ENCODE data around the gene KDM4D. TPM values are rescaled to one million over a fixed set of nuclear protein-coding genes. Genes with fewer than 3 reads are reported as not detected.

KDM4D gene
- total RNA-seq, 2 donors from 2014 or later, result 0.38 to 0.64 TPM

DNA sequence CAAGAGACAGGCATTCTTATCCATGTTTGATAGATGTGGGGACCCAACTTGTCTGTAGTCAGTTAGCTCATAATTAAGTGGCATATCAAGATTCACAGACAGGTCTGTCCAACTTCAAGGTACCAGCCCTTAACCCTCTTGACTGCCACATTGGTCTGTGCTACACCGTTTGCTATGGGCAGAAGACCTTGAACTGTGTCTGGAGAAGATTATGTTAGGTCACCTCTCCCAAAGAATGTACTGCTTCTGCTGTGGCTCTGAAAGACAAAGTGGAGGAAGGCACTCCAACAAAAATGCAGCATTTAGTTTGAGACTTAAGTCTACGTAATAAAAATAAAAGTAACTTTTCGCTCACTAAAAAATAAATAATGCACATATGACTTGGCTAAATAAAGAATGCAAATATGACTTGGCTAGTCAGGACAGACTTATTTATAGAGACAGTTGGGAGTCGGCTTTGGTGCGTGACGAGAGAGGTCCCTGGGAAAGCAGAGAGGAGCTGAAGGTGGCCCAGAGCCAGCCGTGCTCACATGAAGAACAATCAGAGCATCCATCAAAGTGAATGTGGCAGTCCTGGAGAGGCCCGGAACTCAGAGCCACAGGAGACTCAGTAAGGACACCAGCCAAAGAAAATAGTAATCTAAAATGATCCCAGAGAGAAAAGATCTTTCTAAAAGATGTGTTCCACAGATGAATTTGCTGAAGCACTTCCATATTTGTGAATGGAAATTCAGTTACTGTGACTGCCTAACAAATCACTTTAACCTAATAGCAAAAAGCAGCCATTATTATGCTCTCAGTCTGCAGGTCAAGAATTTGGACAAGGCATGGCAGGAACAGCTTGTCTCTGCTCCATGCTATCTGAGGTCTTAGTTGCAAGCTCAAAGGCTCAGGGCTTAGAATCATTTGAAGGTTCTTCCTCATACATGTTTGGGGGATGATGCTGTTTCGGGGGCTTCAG, 35.1 kb upstream of the KDM4D start:
- ATAC-seq (no peak), DNase-seq (ENCODE audit: low spot score) (no peak)
- Mint-ChIP-seq H3K9me3 (no peaks in the 10 kb centered on the region), H3K4me1 (ENCODE audit: low read depth in 2 of 2) (no peaks in the 10 kb centered on the region), H3K4me3 (no peak overlapping the region), H3K27me3 (peaks cover 9% of the 10 kb centered on the region in 2 donors), H3K27ac (no peak overlapping the region), H3K36me3 (no peaks in the 10 kb centered on the region)

DNA sequence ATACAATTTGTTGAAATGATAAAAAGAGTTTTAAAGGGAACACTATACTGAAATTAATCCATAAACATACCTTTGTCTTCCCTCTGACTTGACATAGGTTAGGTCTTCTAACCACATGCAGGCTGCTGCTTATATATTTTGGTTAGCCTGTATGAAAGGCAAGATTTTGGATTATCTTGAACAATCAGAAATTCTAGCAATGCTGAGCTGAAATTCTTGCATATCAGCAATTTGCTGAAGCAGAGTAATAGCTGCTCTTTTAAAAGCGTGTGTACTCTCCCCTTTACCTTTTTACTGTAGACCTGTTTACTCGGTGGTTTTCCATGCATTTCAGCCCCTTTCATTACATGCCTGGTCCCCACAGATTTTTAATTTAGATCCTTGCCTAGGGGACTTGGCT, 34.2 kb upstream of the KDM4D start:
- no peaks in the 10 kb centered on the region for H3K9me3 Mint-ChIP-seq
- DNase-seq (ENCODE audit: low spot score) (no peak), ATAC-seq (no peak)
- H3K36me3 Mint-ChIP-seq, result no peaks in the 10 kb centered on the region
- no peak overlapping the region for H3K4me3 Mint-ChIP-seq
- peaks cover 10 to 13% of the 10 kb centered on the region in 2 donors for H3K27me3 Mint-ChIP-seq
- H3K4me1 Mint-ChIP-seq (ENCODE audit: low read depth in 2 of 2), result no peaks in the 10 kb centered on the region
- no peak overlapping the region for H3K27ac Mint-ChIP-seq

DNA sequence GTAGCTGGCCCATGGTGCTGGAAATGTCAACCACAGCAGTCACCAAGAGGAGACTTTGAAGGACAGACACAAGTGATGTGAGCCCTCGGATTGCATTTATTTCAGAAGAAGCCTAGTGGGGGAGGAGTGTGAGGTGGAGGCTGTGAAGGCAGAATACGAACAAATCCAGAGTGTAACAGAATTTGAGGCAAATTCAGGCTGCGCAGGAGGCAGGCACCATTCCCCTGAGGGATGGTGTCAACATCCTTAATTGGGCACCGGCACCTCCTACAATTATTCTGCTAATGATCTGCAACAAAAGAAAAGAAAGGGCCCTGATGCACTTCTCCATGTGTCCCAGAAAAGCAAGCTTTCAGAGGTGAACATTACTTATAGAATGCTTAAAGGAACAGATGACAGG, 32.4 kb upstream of the KDM4D start:
- Mint-ChIP-seq H3K4me1 (ENCODE audit: low read depth in 2 of 2) (no peaks in the 10 kb centered on the region), H3K27ac (no peak overlapping the region), H3K36me3 (no peaks in the 10 kb centered on the region), H3K9me3 (no peaks in the 10 kb centered on the region), H3K4me3 (no peak overlapping the region), H3K27me3 (peaks cover 13 to 16% of the 10 kb centered on the region in 2 donors)
- DNase-seq (ENCODE audit: low spot score) (no peak), ATAC-seq (no peak)

DNA sequence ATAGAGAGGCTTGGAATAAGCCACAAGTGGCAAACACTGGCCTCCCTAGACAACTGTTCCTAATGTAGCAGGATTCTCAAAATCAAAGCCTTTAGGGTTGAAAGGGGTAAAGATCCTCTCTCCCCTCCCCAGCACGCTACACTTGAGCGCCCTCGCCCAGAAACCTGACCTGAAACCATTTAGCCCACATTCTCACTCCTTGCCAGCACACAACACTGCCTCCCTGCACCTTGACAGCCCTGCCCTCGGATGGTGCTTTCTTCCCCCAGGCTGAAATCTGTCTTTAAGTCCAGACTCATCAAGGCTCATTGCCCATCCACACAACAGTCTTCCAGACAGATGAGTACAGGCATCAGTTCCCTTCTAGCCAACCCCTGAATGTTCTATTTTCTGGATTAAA, 26.7 kb upstream of the KDM4D start:
- H3K27me3 Mint-ChIP-seq, result peaks cover 23 to 33% of the 10 kb centered on the region in 2 donors
- no peak overlapping the region for H3K27ac Mint-ChIP-seq
- ATAC-seq, result no peak
- DNase-seq (ENCODE audit: low spot score), result no peak
- no peak overlapping the region for H3K4me3 Mint-ChIP-seq
- H3K36me3 Mint-ChIP-seq, result peaks cover 4% of the 10 kb centered on the region
- H3K4me1 Mint-ChIP-seq (ENCODE audit: low read depth in 2 of 2), result no peaks in the 10 kb centered on the region
- no peaks in the 10 kb centered on the region for H3K9me3 Mint-ChIP-seq

DNA sequence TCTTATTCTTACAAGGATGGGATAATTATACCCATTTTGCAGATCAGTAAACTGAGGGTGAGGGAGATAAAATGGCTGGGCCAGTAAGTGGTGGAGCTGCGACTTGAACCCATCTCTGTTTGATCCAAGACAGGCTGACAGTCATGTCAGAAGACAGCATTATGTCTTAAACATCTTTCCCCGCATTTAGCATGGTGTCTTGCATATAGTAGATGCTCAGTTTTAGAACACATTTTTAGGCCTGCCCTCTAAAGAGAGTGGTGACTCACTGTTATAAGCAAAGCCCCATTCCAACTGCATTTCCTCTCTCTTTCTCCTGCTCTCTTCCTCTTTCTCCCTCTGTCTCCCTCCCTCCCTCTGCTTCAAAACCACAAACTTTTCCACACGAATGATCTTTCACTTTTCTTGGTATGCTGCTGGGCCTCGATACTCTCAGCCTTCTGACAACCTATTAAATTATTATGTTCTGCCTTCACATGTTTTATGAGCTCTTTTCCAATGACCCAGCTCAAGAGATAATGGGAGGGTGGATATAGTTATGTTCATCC, 25.4 kb upstream of the KDM4D start:
- Mint-ChIP-seq H3K9me3 (no peaks in the 10 kb centered on the region), H3K36me3 (peaks cover 4% of the 10 kb centered on the region), H3K4me1 (ENCODE audit: low read depth in 2 of 2) (no peaks in the 10 kb centered on the region), H3K4me3 (no peak overlapping the region), H3K27me3 (peaks cover 21 to 32% of the 10 kb centered on the region in 2 donors), H3K27ac (no peak overlapping the region)
- ATAC-seq (no peak), DNase-seq (ENCODE audit: low spot score) (no peak)

DNA sequence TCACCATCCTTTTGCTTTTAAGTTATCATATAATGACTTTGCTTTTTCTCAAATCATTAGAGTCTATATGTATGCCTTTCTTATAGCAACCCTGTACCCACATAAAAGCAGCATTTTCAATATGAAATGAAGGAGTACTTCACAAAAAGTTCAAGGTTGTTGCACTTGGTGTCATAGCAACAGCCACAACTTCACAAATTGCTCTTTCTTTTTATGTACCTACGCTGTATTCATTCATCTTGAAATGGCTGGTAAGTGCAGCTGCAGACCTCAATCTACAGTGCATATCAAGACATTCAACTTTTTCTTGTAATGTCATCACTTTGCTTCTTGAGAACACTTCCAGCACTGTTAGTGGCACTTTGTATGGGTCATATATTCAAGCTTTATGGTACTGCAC, 18.8 kb upstream of the KDM4D start:
- no peaks in the 10 kb centered on the region for H3K4me1 Mint-ChIP-seq (ENCODE audit: low read depth in 2 of 2)
- H3K36me3 Mint-ChIP-seq, result peaks cover 3% of the 10 kb centered on the region
- ATAC-seq (no peak), DNase-seq (ENCODE audit: low spot score) (no peak)
- no peaks in the 10 kb centered on the region for H3K9me3 Mint-ChIP-seq
- peak overlapping the region in 1 of 2 donors; percentile 66 for H3K27ac Mint-ChIP-seq
- H3K4me3 Mint-ChIP-seq, result no peak overlapping the region
- peaks cover 5 to 7% of the 10 kb centered on the region in 2 donors for H3K27me3 Mint-ChIP-seq

DNA sequence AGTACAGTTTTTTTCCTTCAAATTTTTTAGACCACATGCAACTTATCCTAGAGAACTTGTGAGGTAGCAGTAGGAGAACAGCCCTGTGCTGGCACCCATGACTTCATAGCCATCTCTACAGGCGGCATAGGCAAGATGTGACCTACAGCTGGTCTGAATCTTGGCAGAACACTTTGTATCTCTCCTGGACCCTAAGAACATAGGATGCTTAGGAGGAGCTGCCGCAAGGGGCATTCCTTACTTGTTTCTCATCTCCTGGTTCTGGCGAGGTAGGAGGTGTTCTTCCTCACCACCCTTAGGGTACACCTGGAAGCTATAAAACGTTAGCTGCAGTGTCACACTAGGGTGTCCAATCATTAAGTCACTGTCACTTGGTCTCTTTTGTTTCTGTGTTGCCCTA, 16.5 kb upstream of the KDM4D start:
- DNase-seq (ENCODE audit: low spot score) (no peak), ATAC-seq (no peak)
- Mint-ChIP-seq H3K4me3 (no peak overlapping the region), H3K36me3 (no peaks in the 10 kb centered on the region), H3K4me1 (ENCODE audit: low read depth in 2 of 2) (no peaks in the 10 kb centered on the region), H3K27ac (no peak overlapping the region), H3K9me3 (no peaks in the 10 kb centered on the region), H3K27me3 (peaks cover 0 to 3% of the 10 kb centered on the region in 2 donors)

DNA sequence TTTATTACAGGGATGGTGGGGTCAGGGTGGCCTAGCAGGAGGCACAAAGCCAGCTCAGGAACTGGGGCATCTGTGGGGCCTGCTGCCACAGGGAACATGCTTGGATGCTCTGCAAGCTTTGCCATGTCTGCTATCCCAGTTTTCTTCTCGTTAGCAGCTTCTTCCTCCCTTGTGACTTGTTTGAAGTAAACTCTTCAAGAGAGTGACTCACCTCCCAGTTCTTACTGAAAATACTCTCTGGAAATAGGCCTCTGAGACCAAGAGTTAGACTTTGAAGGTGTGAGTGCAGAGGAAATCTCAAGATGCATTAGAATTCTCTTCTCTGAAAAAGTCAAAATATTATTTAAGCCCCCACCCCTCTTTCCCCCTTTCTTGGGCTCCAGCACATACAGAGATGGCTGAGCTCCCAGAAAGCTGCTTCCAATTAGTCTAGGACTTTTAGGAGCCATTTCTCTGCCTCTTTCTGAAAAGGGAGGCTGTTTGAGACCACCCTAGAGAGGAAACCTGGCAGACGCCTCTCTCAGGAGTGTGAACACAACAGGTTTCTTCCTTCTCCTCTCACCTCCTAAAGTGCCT, 15.3 kb upstream of the KDM4D start:
- no peaks in the 10 kb centered on the region for H3K4me1 Mint-ChIP-seq (ENCODE audit: low read depth in 2 of 2)
- DNase-seq (ENCODE audit: low spot score), result no peak
- H3K27ac Mint-ChIP-seq, result no peak overlapping the region
- no peaks in the 10 kb centered on the region for H3K9me3 Mint-ChIP-seq
- H3K27me3 Mint-ChIP-seq, result peaks cover 0 to 3% of the 10 kb centered on the region in 2 donors
- H3K4me3 Mint-ChIP-seq, result no peak overlapping the region
- peaks cover 7% of the 10 kb centered on the region for H3K36me3 Mint-ChIP-seq
- ATAC-seq, result no peak

DNA sequence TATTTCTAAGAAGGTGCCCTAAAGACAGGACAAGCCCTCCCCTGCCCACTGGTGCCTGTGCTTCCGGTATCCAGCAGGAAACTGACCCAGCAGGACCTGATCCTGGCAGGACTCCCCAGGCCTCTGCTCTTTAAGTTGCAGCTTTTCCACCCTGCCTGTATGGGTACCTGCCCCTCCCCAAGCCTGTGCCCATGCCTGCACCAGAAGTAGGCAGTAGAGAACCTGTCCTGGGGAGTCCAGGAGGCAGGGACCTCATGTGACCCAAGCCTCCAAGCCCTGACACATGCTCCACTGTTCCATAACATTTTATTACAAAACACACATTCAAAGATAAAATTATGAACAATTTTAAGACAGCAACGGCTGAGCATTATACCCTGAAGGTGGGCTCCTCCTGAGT, 14.3 kb upstream of the KDM4D start:
- ATAC-seq (no peak), DNase-seq (ENCODE audit: low spot score) (no peak)
- H3K9me3 Mint-ChIP-seq, result no peaks in the 10 kb centered on the region
- H3K27me3 Mint-ChIP-seq, result peaks cover 0 to 3% of the 10 kb centered on the region in 2 donors
- no peak overlapping the region for H3K4me3 Mint-ChIP-seq
- H3K36me3 Mint-ChIP-seq, result peaks cover 14% of the 10 kb centered on the region
- H3K27ac Mint-ChIP-seq, result no peak overlapping the region
- no peaks in the 10 kb centered on the region for H3K4me1 Mint-ChIP-seq (ENCODE audit: low read depth in 2 of 2)

DNA sequence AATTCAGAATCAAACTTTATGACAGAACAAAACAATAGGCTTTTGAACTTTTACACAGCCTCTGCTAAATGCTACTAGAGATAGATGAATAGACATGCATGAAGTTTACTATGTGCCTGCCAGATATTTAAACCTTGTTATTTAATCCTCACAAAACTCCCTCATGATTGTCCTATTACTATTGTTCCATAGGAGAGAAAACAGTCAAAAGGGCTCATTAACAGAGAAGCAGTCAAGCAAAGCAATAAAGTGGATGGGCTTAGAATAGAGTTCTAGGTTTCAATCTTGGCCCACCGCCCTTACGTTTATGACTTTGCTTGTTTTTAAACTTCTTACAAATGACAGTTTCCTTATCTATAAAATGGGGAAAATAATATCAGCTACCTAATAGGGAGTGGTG, 13.0 kb upstream of the KDM4D start:
- Mint-ChIP-seq H3K36me3 (peaks cover 27% of the 10 kb centered on the region), H3K27ac (no peak overlapping the region), H3K4me1 (ENCODE audit: low read depth in 2 of 2) (peaks cover 0 to 5% of the 10 kb centered on the region in 2 donors), H3K27me3 (no peaks in the 10 kb centered on the region), H3K9me3 (no peaks in the 10 kb centered on the region), H3K4me3 (no peak overlapping the region)
- no peak for DNase-seq (ENCODE audit: low spot score)
- no peak for ATAC-seq

DNA sequence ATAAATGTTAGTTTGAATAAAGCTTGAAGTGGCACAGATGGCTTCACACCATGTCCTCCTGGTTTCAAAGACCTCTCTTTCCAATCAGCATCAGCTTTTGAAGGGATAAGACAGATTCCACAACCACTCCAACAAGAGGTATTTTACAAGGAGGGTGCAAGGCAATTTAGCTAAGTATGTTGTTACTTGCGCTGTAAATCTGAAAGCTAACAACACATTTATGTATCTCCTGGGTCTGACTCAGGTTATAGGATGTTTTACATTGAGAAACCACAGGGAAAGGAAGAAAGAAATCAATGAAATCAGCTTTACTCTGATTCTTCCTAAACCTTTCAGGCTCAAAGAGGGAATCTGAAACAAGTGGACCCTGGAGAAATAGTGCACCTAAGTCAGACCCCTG, 12.3 kb upstream of the KDM4D start:
- Mint-ChIP-seq H3K4me1 (ENCODE audit: low read depth in 2 of 2) (peaks cover 0 to 5% of the 10 kb centered on the region in 2 donors), H3K9me3 (no peaks in the 10 kb centered on the region), H3K36me3 (peaks cover 34% of the 10 kb centered on the region), H3K4me3 (no peak overlapping the region), H3K27ac (no peak overlapping the region), H3K27me3 (no peaks in the 10 kb centered on the region)
- no peak for ATAC-seq
- DNase-seq (ENCODE audit: low spot score), result no peak

DNA sequence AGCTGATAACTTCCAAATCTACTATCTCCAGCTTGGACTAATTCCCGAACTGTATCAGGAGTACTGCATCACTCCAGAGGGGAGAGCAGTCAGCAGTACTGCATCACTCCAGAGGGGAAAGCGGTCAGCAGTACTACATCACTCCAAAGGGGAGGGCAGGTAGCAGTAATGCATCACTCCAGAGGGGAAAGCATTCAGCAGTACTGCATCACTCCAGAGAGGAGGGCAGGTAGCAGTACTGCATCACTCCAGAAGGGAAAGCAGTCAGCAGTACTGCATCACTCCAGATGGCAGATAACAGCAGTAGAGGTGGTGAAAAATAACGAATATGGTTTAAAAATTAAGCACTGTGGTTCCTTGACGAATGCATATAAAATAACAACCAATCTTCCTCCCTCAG, 8.6 kb upstream of the KDM4D start:
- Mint-ChIP-seq H3K36me3 (peaks cover 47% of the 10 kb centered on the region), H3K9me3 (no peaks in the 10 kb centered on the region), H3K27ac (no peak overlapping the region), H3K4me1 (ENCODE audit: low read depth in 2 of 2) (peaks cover 0 to 10% of the 10 kb centered on the region in 2 donors), H3K4me3 (no peak overlapping the region), H3K27me3 (no peaks in the 10 kb centered on the region)
- DNase-seq (ENCODE audit: low spot score) (no peak), ATAC-seq (no peak)

DNA sequence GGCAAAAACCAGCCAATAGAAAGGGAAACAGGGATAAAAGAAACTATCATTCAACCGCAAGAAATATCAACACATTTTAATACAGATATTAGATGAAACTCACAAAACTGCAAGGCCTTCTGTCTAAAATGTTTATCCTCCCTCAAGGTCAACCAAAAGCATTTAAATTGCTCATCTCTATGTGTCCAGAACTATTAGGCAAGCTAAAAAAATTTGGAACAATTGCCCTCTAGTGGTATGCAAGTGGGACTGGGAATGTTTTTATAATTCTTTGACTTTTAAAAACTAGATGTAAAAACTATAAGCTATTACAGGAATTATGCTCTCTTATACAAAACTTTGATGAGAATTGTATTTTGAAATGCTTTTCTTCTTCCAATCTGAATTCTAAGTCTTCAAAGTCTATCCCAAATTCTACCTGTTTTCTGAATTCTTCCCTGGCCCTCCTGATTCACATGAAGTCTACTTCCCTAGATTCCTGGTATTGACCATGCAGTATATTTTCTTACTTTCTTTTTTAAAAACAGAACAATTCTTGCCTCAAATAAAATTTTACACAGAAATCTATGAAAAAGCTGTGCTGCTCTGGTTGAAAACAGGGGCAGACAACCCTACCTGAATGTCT, 5.1 kb upstream of the KDM4D start:
- Mint-ChIP-seq H3K4me3 (no peak overlapping the region), H3K9me3 (no peaks in the 10 kb centered on the region), H3K27me3 (no peaks in the 10 kb centered on the region), H3K36me3 (peaks cover 56% of the 10 kb centered on the region), H3K27ac (no peak overlapping the region), H3K4me1 (ENCODE audit: low read depth in 2 of 2) (peaks cover 4 to 16% of the 10 kb centered on the region in 2 donors)
- no peak for DNase-seq (ENCODE audit: low spot score)
- no peak for ATAC-seq

DNA sequence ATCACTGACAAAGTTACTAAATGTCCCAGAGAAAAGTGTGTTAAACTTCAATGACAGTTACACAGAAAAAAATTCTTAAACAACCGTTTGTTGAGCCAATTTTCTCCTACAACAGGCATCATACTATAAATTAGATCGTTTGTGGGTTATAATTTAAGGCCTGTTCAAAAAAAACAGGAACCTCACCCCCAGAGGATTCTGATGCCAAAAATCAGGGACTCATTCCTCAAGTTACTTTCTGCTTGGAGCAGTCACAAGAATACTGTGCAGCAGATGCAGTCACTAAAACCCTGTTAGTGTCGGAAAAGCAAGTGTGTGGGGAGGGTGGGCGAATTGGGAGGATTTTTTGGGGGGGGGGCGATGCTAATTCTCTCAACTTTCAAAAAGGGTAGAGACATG, 810 bp upstream of the KDM4D start:
- no peaks in the 10 kb centered on the region for H3K9me3 Mint-ChIP-seq
- peak overlapping the region; percentile 93 to 96 for H3K27ac Mint-ChIP-seq
- ATAC-seq (no peak), DNase-seq (ENCODE audit: low spot score) (no peak)
- peak overlapping the region; percentile 99 for H3K4me3 Mint-ChIP-seq
- H3K27me3 Mint-ChIP-seq, result peaks cover 10 to 20% of the 10 kb centered on the region in 2 donors
- peaks cover 37% of the 10 kb centered on the region for H3K36me3 Mint-ChIP-seq
- H3K4me1 Mint-ChIP-seq (ENCODE audit: low read depth in 2 of 2), result peaks cover 20 to 22% of the 10 kb centered on the region in 2 donors
